Fibroblast of peridontal ligament (primary cell): ENCODE measurements around the gene MGMT.

Experiments
- DNase-seq: peaks from one replicate; pipeline ENCODE4 v3.0.0-alpha.2; 2010; ENCODE audit errors: extremely low read depth

Gene MGMT

GRCh38 chr10:129622291-129622690 is 155.2 kb downstream of the MGMT start:
- no peak for DNase-seq

- DNase-seq, result no peak
Measured at GRCh38 chr10:129622736-129623135, 155.7 kb downstream of the MGMT start.

- DNase-seq, result no peak
Measured at GRCh38 chr10:129624526-129624925, 157.5 kb downstream of the MGMT start.

GRCh38 chr10:129626309-129626708 is 159.3 kb downstream of the MGMT start:
- DNase-seq, result no peak

- peak; percentile 19 for DNase-seq
Measured at GRCh38 chr10:129626796-129627435, 159.9 kb downstream of the MGMT start.

- DNase-seq, result no peak
Measured at GRCh38 chr10:129627442-129627841, 160.4 kb downstream of the MGMT start.

GRCh38 chr10:129628823-129629222 is 161.8 kb downstream of the MGMT start:
- no peak for DNase-seq

GRCh38 chr10:129629911-129630310 is 162.9 kb downstream of the MGMT start:
- no peak for DNase-seq

GRCh38 chr10:129631006-129631405 is 164.0 kb downstream of the MGMT start:
- peak; percentile 6 for DNase-seq

- DNase-seq, result no peak
Measured at GRCh38 chr10:129631870-129632623, 165.0 kb downstream of the MGMT start.

GRCh38 chr10:129637010-129637409 is 170.0 kb downstream of the MGMT start:
- no peak for DNase-seq

- no peak for DNase-seq
Measured at GRCh38 chr10:129637846-129638245, 170.8 kb downstream of the MGMT start.

GRCh38 chr10:129641351-129641750 is 174.3 kb downstream of the MGMT start:
- no peak for DNase-seq

- DNase-seq, result no peak
Measured at GRCh38 chr10:129641982-129642381, 174.9 kb downstream of the MGMT start.

- no peak for DNase-seq
Measured at GRCh38 chr10:129642427-129642826, 175.4 kb downstream of the MGMT start.

GRCh38 chr10:129643266-129643665 is 176.2 kb downstream of the MGMT start:
- DNase-seq, result no peak

- DNase-seq, result no peak
Measured at GRCh38 chr10:129645487-129645886, 178.4 kb downstream of the MGMT start.

GRCh38 chr10:129646973-129647372 is 179.9 kb downstream of the MGMT start:
- no peak for DNase-seq

- DNase-seq, result no peak
Measured at GRCh38 chr10:129647590-129647989, 180.5 kb downstream of the MGMT start.

- no peak for DNase-seq
Measured at GRCh38 chr10:129648856-129649255, 181.8 kb downstream of the MGMT start.

- DNase-seq, result no peak
Measured at GRCh38 chr10:129652021-129652420, 185.0 kb downstream of the MGMT start.

GRCh38 chr10:129652521-129653201 is 185.6 kb downstream of the MGMT start:
- DNase-seq, result no peak

- no peak for DNase-seq
Measured at GRCh38 chr10:129653428-129653827, 186.4 kb downstream of the MGMT start.
